Effector memory CD4-positive, alpha-beta T cell (primary cell): ENCODE measurements around the gene IFNK.

ENCODE experiments used
- DNase-seq, 3 donors: peaks; one replicate each; pipeline ENCODE4 v3.0.0-alpha.2; 2020
- H3K27ac ChIP-seq: 2 replicates; pipeline ENCODE4 v1.7.0; 2013; ENCODE audit warnings: mild to moderate bottlenecking, low read length, moderate library complexity; ENCODE audit not compliant: insufficient read depth, poor library complexity, severe bottlenecking
- H3K27me3 ChIP-seq: replicated peaks from 2 replicates; pipeline ENCODE4 v1.7.0; 2013; ENCODE audit warnings: mild to moderate bottlenecking, low read length; ENCODE audit not compliant: insufficient read depth, control insufficient read depth, poor library complexity, severe bottlenecking
- H3K36me3 ChIP-seq: 2 replicates; pipeline ENCODE4 v1.7.0; 2013; ENCODE audit warnings: mild to moderate bottlenecking, low read length, moderate library complexity; ENCODE audit not compliant: control insufficient read depth, insufficient read depth
- H3K4me1 ChIP-seq: 2 replicates; pipeline ENCODE4 v1.7.0; 2013; ENCODE audit warnings: low read length, mild to moderate bottlenecking; ENCODE audit not compliant: control insufficient read depth, insufficient read depth, poor library complexity, severe bottlenecking
- H3K4me3 ChIP-seq: 2 replicates; pipeline ENCODE4 v1.7.0; 2013; ENCODE audit warnings: low read length, low read depth, mild to moderate bottlenecking; ENCODE audit not compliant: insufficient read depth, poor library complexity, severe bottlenecking
- H3K9me3 ChIP-seq: 2 replicates; pipeline ENCODE4 v1.7.0; 2013; ENCODE audit warnings: mild to moderate bottlenecking, low read length, moderate library complexity; ENCODE audit not compliant: control insufficient read depth

IFNK gene

DNA sequence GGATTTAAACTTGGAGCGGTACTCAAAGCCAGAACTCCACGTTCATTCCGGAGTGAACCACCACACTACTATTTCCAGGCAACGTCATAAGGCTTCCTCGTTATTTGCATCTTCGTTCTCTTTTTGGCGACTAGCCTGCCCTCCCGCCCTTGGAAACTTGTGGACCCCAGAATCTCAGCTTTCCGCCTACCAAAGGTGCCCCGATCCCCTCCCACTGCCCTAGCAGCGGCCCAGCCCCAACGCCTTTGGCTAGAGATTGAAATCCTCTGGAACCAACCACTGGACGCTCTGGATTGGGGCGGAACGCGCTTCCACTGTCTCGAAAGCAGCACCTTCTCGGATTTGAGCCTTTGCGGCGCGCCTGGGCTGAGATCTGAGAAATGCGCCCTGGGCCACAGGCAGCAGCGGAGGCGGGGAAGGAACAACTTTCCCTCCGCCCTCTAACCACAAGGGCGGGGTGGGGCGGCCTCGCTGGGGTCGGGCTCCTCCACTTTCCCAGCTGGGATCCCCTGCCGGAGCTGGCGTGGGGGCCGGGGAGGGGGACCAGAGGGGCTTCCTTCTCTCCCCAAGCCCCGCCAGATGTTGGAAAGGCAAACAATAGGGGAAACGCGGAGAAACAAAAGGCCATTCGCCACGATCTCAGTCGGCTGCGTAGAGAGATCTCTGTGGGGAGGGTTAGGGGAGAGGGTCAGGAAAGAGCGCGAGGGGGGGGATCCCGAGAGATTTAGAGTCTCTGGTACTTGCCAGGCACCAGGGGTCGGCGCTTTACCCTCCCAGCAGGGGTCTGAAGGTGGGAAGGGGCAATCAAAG lies 4.2 kb downstream of the IFNK start:
- H3K36me3 ChIP-seq: no peaks in the 10 kb centered on the region
- H3K4me1 ChIP-seq: peaks cover 5% of the 10 kb centered on the region
- peak overlapping the region; percentile 79 for H3K4me3 ChIP-seq
- no peak overlapping the region for H3K27ac ChIP-seq
- no peaks in the 10 kb centered on the region for H3K27me3 ChIP-seq
- no peaks in the 10 kb centered on the region for H3K9me3 ChIP-seq
- peak in 2 of 3 donors; percentile 10 to 29 for DNase-seq

DNA sequence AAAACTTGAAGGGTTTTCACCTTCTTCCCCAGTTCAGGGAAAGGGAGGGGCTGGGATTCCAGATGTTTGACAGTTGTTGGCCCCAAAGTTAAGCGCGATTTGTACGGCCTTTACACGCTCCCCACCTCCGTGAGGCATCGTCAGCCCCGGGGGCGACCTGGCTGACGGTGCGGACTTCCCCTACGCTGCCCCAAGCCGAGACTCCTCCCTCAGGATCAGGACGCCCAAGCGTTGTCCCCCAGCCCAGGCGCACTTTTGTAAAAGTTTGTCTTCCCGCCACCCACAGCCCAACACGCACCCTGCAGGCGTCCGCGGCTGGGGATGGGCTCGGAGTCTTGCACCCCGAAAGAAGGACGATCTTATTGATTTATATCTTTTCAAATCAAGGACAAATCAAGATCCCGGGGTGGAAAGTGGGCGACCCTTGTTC lies 4.8 kb downstream of the IFNK start:
- peak; percentile 3 to 26 (median 10) for DNase-seq
- no peaks in the 10 kb centered on the region for H3K9me3 ChIP-seq
- no peak overlapping the region for H3K27ac ChIP-seq
- no peaks in the 10 kb centered on the region for H3K27me3 ChIP-seq
- H3K4me3 ChIP-seq: peak overlapping the region; percentile 79
- no peaks in the 10 kb centered on the region for H3K36me3 ChIP-seq
- H3K4me1 ChIP-seq: peaks cover 5% of the 10 kb centered on the region

- Histone ChIP-seq H3K27ac (no peak within 1 kb of the TSS), H3K9me3 (no peaks in the 10 kb centered on the region), H3K27me3 (no peaks in the 10 kb centered on the region), H3K4me1 (peaks cover 5% of the 10 kb centered on the region), H3K36me3 (no peaks in the 10 kb centered on the region), H3K4me3 (peak within 1 kb of the TSS; percentile 79)
- DNase-seq: peak; percentile 15 to 58 (median 48)
Measured at GRCh38 chr9:27529316-27530278, 5.5 kb downstream of the IFNK start, which contains the start of gene MOB3B. Gene MOB3B (minus strand): TSS chr9:27529814. CDS start chr9:27455550, 74,264 bp downstream.

DNA sequence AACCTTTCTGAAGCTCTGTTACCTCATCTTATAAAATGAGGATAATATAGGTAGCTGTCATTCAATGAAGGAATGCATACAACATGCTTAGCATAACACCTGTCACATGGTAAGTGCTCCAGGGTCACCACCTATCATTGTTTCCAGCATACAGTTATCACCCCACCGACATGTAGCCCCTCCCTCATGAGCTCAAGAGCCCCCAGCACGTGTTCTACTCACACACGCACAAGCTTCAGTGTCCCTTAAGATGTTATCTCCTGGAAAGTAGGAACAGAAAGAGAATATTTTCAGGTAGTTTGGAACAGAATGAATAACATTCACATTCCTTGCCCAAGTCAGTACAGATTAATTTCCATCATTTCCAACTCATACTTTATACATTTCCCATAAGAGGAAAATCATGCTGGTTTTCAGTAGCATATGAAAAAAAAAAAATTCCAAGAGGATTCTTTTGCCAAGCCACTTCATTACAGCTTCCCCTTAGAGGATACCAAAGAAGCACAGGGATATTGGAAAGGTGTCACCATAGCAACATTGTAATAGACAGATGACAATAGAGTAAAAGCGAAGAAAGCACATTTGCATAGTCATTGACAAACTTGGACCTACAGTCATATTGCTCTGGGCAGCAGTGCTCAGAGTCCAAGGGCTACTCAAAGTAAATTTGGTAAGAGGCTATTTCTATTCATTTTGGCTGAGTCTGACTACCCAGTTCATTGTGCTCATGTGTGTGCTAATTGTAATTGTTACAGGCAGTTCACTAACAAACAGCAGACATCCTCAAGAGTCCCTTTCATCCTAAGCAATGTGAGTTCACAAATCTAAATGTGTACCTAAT lies 7.0 kb downstream of the IFNK start:
- no peak overlapping the region for H3K27ac ChIP-seq
- no peak for DNase-seq

GRCh38 chr9:27532046-27532445 lies 8.0 kb downstream of the IFNK start:
- Histone ChIP-seq H3K4me1 (peaks cover 5% of the 10 kb centered on the region), H3K36me3 (no peaks in the 10 kb centered on the region), H3K9me3 (no peaks in the 10 kb centered on the region), H3K4me3 (no peak overlapping the region), H3K27ac (no peak overlapping the region), H3K27me3 (no peaks in the 10 kb centered on the region)
- DNase-seq: no peak

More for the DNA sequence above, 7.0 kb downstream of the IFNK start:
- H3K4me3 ChIP-seq: no peak overlapping the region
- H3K9me3 ChIP-seq: no peaks in the 10 kb centered on the region
- H3K36me3 ChIP-seq: no peaks in the 10 kb centered on the region
- peaks cover 5% of the 10 kb centered on the region for H3K4me1 ChIP-seq
- H3K27me3 ChIP-seq: no peaks in the 10 kb centered on the region

GRCh38 chr9:27533311-27533710 lies 9.2 kb downstream of the IFNK start:
- Histone ChIP-seq H3K27me3 (no peaks in the 10 kb centered on the region), H3K36me3 (no peaks in the 10 kb centered on the region), H3K4me3 (no peak overlapping the region), H3K27ac (no peak overlapping the region), H3K4me1 (peaks cover 5% of the 10 kb centered on the region), H3K9me3 (no peaks in the 10 kb centered on the region)
- no peak for DNase-seq

- H3K27ac ChIP-seq: no peak overlapping the region
- no peaks in the 10 kb centered on the region for H3K36me3 ChIP-seq
- H3K4me3 ChIP-seq: no peak overlapping the region
- no peaks in the 10 kb centered on the region for H3K27me3 ChIP-seq
- H3K4me1 ChIP-seq: no peaks in the 10 kb centered on the region
- DNase-seq: no peak
- no peaks in the 10 kb centered on the region for H3K9me3 ChIP-seq
Measured at GRCh38 chr9:27534131-27534530, 10.0 kb downstream of the IFNK start.

DNA sequence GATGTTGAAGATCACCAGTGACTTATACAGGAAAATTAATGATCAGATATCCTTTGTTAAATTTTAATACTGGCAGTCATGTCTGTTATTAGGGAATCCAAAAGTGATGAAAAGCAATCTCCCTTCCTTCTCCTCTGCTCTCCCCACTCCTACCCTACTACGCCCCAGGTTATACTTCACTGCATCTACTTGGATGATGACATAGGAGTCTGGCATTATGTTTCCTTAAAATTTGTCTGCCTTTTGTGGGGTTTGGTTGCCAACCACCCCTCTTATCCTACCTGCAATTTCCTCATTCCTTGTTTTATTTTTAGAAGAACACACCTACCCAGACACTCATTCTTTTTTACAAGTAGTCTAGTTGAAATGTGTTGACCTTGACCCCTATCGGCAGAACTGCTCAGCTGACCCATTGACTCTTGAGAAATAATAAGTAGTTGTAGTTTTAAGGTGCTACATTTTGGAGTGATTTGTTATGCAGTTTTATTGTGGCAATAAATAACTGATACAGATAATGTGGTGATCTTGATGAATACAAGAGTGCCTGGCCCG lies 10.6 kb downstream of the IFNK start:
- H3K27ac ChIP-seq: no peak overlapping the region
- no peak overlapping the region for H3K4me3 ChIP-seq
- H3K4me1 ChIP-seq: no peaks in the 10 kb centered on the region

DNA sequence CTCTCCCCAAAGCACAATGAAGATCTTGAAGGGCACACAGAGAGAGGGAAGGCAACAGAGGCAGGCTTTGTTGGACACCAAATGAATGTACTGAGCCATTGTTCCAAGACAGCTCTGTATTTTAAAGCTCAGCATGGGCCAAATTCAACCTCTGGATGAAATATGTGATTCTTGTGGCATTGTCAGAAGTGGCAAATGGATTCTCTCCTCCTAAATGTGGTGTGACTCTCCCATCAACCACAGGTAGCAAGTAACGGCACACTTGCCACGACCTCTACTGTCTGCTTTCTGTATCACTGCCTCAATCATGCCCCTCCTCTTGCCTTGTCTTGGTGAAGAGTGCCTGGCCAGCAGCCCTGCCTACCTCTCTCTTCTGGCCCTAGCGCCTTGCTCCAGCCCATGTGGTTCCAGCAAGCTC lies 11.6 kb downstream of the IFNK start:
- Histone ChIP-seq H3K27ac (no peak overlapping the region), H3K4me1 (no peaks in the 10 kb centered on the region), H3K36me3 (no peaks in the 10 kb centered on the region), H3K4me3 (no peak overlapping the region), H3K9me3 (no peaks in the 10 kb centered on the region), H3K27me3 (no peaks in the 10 kb centered on the region)
- DNase-seq: no peak

More for the DNA sequence above, 10.6 kb downstream of the IFNK start:
- Histone ChIP-seq H3K36me3 (no peaks in the 10 kb centered on the region), H3K27me3 (no peaks in the 10 kb centered on the region), H3K9me3 (no peaks in the 10 kb centered on the region)
- no peak for DNase-seq
